CD14-positive monocyte (primary cell): Measurements from ENCODE around the gene SMIM10L1. TPM values are rescaled to one million over a fixed set of nuclear protein-coding genes. Genes with fewer than 3 reads are reported as not detected.

Experiments
- DNase-seq, 3 donors: peaks; one replicate each; pipeline ENCODE4 v3.0.0-alpha.2; 2011 to 2022
- H2AFZ ChIP-seq: 2 replicates; pipeline ENCODE4 v1.6.0; 2012; ENCODE audit warnings: mild to moderate bottlenecking, low read depth, low read length, inconsistent platforms; ENCODE audit not compliant: insufficient read depth, poor library complexity, severe bottlenecking
- H3K27ac ChIP-seq, 2 donors: 1 replicate in 1 of 2; 2 replicates in 1 of 2; pipeline ENCODE4 v1.5.1; 2012 to 2013; ENCODE audit warnings: low read length in 2 of 2, control low read depth in 1 of 2, inconsistent platforms in 1 of 2, low read depth in 1 of 2, mild to moderate bottlenecking in 1 of 2
- H3K27me3 ChIP-seq, 2 donors: one replicate each; pipeline versions ENCODE4 v1.6.0 to v1.6.1; 2011 to 2013; ENCODE audit warnings: low read length in 2 of 2; ENCODE audit not compliant: control insufficient read depth in 2 of 2, insufficient read depth in 2 of 2
- H3K36me3 ChIP-seq, 2 donors: replicated peaks in 1 of 2; 1 replicate in 1 of 2; 2 replicates in 1 of 2; pipeline versions ENCODE4 v1.5.1 to v1.6.1; 2012 to 2013; ENCODE audit warnings: low read length in 2 of 2, control low read depth in 1 of 2, inconsistent platforms in 1 of 2, mild to moderate bottlenecking in 1 of 2; ENCODE audit not compliant: insufficient read depth in 2 of 2, control insufficient read depth in 1 of 2
- H3K4me1 ChIP-seq, 2 donors: 1 replicate in 1 of 2; 2 replicates in 1 of 2; pipeline versions ENCODE4 v1.5.1 to v1.6.1; 2012 to 2013; ENCODE audit warnings: low read length in 2 of 2, control low read depth in 1 of 2, inconsistent platforms in 1 of 2, mild to moderate bottlenecking in 1 of 2, moderate library complexity in 1 of 2; ENCODE audit not compliant: insufficient read depth in 2 of 2, control insufficient read depth in 1 of 2
- H3K4me2 ChIP-seq: replicated peaks from 2 replicates; pipeline ENCODE3; 2012; ENCODE audit warnings: low read length, moderate library complexity, mild to moderate bottlenecking; ENCODE audit not compliant: poor library complexity, severe bottlenecking; ENCODE audit errors: extremely low read depth
- H3K4me3 ChIP-seq, 3 experiments: fragments of 200-600 bp in 1 of 3; sonication (generic) in 1 of 3; replicated peaks in 1 of 3; 1 replicate in 2 of 3; 2 replicates in 1 of 3; pipeline ENCODE4 v1.5.1; 2011 to 2013; ENCODE audit warnings: low read length in 3 of 3, mild to moderate bottlenecking in 3 of 3, control low read depth in 2 of 3, low read depth in 2 of 3, inconsistent platforms in 1 of 3, moderate library complexity in 1 of 3
- H3K79me2 ChIP-seq: 2 replicates; pipeline ENCODE4 v1.6.0; 2012; ENCODE audit warnings: mild to moderate bottlenecking, control low read depth, inconsistent platforms, low read length, moderate library complexity; ENCODE audit not compliant: insufficient read depth
- H3K9ac ChIP-seq: 2 replicates; pipeline ENCODE4 v1.6.0; 2017; ENCODE audit warnings: low read length, mild to moderate bottlenecking; ENCODE audit not compliant: insufficient read depth, poor library complexity, severe bottlenecking
- H3K9me3 ChIP-seq, 2 donors: replicated peaks in 1 of 2; 1 replicate in 1 of 2; 2 replicates in 1 of 2; pipeline versions ENCODE4 v1.5.1 to v1.6.1; 2012 to 2013; ENCODE audit warnings: low read length in 2 of 2, control low read depth in 1 of 2; ENCODE audit not compliant: control insufficient read depth in 1 of 2, insufficient read depth in 1 of 2
- H4K20me1 ChIP-seq: 2 replicates; pipeline ENCODE4 v1.6.0; 2012; ENCODE audit warnings: mild to moderate bottlenecking, low read length, control low read depth, moderate library complexity; ENCODE audit not compliant: insufficient read depth
- H3K27ac Mint-ChIP-seq, 7 donors: one replicate each; pipeline ENCODE4 v1.8.0; 2020; ENCODE audit warnings: mild to moderate bottlenecking in 7 of 7, mixed read lengths in 7 of 7, moderate library complexity in 6 of 7, inconsistent platforms in 2 of 7
- H3K27me3 Mint-ChIP-seq, 3 donors: one replicate each; pipeline ENCODE4 v1.8.0; 2021 to 2022; ENCODE audit warnings: low read depth in 3 of 3, mild to moderate bottlenecking in 3 of 3, mixed read lengths in 3 of 3, moderate library complexity in 3 of 3, inconsistent platforms in 1 of 3
- H3K36me3 Mint-ChIP-seq, 2 donors: one replicate each; pipeline ENCODE4 v1.8.0; 2020; ENCODE audit warnings: mixed read lengths in 2 of 2, inconsistent platforms in 1 of 2, mild to moderate bottlenecking in 1 of 2
- H3K4me1 Mint-ChIP-seq: one replicate; pipeline ENCODE4 v1.8.0; 2020; ENCODE audit warnings: mild to moderate bottlenecking, mixed read lengths
- H3K4me3 Mint-ChIP-seq, 2 donors: one replicate each; pipeline ENCODE4 v1.8.0; 2020; ENCODE audit warnings: mild to moderate bottlenecking in 2 of 2, mixed read lengths in 2 of 2, moderate library complexity in 1 of 2
- H3K9me3 Mint-ChIP-seq, 7 donors: one replicate each; pipeline ENCODE4 v1.8.0; 2020 to 2022; ENCODE audit warnings: mixed read lengths in 7 of 7, mild to moderate bottlenecking in 6 of 7, moderate library complexity in 6 of 7, inconsistent platforms in 2 of 7
- WGBS: methylation state at CpG from one replicate; pipeline ENCODE4 v1.1.5; 2013; ENCODE audit warnings: missing lambda C conversion rate; ENCODE audit not compliant: insufficient coverage; 5-methylcytosine and 5-hydroxymethylcytosine counted together
- intact Hi-C, 2 donors: fragments of 100-400 bp; cut with micrococcal nuclease; formaldehyde crosslinking; loops; one replicate each; pipeline versions ENCODE4 v1.15.0 to v1.15.1; 2023
- polyA plus RNA-seq, 3 donors: library from polyadenylated mRNA; depleted of rRNA in 1 of 3; unstranded in 2 of 3; stranded (reverse) in 1 of 3; fragments of 300-500 nt in 2 of 3; fragments of >200 nt in 1 of 3; fragmentation: Illumina TruSeq in 2 of 3; gene quantifications; 1 replicate in 2 of 3; 2 replicates in 1 of 3; pipeline ENCODE4 v1.2.3, GENCODE V29; 2012 to 2021
- TF ChIP-seq, protein P1 (sequence below): fragments of 200-600 bp; IDR thresholded peaks from one replicate; pipeline ENCODE4 v1.8.0; 2022; ENCODE audit warnings: antibody characterized with exemption, mild to moderate bottlenecking

SMIM10L1 gene
- polyA plus RNA-seq, 3 donors, result 1.4 to 7.8 (median 7.3) TPM

- no peaks in the 10 kb centered on the region for H3K4me1 Mint-ChIP-seq
- no peaks in the 10 kb centered on the region for H3K36me3 Mint-ChIP-seq
- H3K27me3 ChIP-seq, result no peaks in the 10 kb centered on the region
Observed at GRCh38 chr12:11202811-11203210, 31.8 kb downstream of the SMIM10L1 start.

GRCh38 chr12:11204173-11204572, 33.2 kb downstream of the SMIM10L1 start:
- intact Hi-C loops, result no loop called here
- Mint-ChIP-seq H3K4me3 (no peak overlapping the region), H3K9me3 (peaks cover 0 to 15% (median 3%) of the 10 kb centered on the region in 7 donors), H3K27me3 (no peaks in the 10 kb centered on the region), H3K4me1 (no peaks in the 10 kb centered on the region), H3K36me3 (no peaks in the 10 kb centered on the region), H3K27ac (no peak overlapping the region)
- Histone ChIP-seq H3K4me3 (no peak overlapping the region), H4K20me1 (no peaks in the 10 kb centered on the region), H2AFZ (no peak overlapping the region), H3K9ac (no peak overlapping the region), H3K4me1 (no peaks in the 10 kb centered on the region), H3K79me2 (no peaks in the 10 kb centered on the region), H3K27ac (no peak overlapping the region), H3K9me3 (peaks cover 0 to 6% of the 10 kb centered on the region in 2 donors), H3K4me2 (no peak overlapping the region), H3K27me3 (no peaks in the 10 kb centered on the region), H3K36me3 (no peaks in the 10 kb centered on the region)
- TF ChIP-seq, protein P1, sequence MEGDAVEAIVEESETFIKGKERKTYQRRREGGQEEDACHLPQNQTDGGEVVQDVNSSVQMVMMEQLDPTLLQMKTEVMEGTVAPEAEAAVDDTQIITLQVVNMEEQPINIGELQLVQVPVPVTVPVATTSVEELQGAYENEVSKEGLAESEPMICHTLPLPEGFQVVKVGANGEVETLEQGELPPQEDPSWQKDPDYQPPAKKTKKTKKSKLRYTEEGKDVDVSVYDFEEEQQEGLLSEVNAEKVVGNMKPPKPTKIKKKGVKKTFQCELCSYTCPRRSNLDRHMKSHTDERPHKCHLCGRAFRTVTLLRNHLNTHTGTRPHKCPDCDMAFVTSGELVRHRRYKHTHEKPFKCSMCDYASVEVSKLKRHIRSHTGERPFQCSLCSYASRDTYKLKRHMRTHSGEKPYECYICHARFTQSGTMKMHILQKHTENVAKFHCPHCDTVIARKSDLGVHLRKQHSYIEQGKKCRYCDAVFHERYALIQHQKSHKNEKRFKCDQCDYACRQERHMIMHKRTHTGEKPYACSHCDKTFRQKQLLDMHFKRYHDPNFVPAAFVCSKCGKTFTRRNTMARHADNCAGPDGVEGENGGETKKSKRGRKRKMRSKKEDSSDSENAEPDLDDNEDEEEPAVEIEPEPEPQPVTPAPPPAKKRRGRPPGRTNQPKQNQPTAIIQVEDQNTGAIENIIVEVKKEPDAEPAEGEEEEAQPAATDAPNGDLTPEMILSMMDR, result no peak
- WGBS, result no CpG with 5 or more reads among the region's 3 CpGs
- no peak for DNase-seq

More at GRCh38 chr12:11202811-11203210, 31.8 kb downstream of the SMIM10L1 start:
- Histone ChIP-seq H3K36me3 (no peaks in the 10 kb centered on the region), H3K9me3 (peaks cover 0 to 6% of the 10 kb centered on the region in 2 donors), H4K20me1 (no peaks in the 10 kb centered on the region), H2AFZ (no peak overlapping the region), H3K4me1 (no peaks in the 10 kb centered on the region), H3K4me2 (no peak overlapping the region), H3K9ac (no peak overlapping the region), H3K27ac (no peak overlapping the region), H3K79me2 (no peaks in the 10 kb centered on the region), H3K4me3 (no peak overlapping the region)
- Mint-ChIP-seq H3K4me3 (no peak overlapping the region), H3K27ac (no peak overlapping the region), H3K27me3 (no peaks in the 10 kb centered on the region), H3K9me3 (peaks cover 0 to 15% (median 3%) of the 10 kb centered on the region in 7 donors)
- intact Hi-C loops, result no loop called here
- DNase-seq, result no peak
- TF ChIP-seq, protein P1, result no peak
